ENCODE results near the gene SPOP.
"Not testable (repeated sequence)": the region's sequence is repeated elsewhere in the genome, so short reads cannot be mapped to it uniquely, and the experiment has no call there.

SPOP gene

GRCh38 chr17:49552070-49552751, 125.7 kb downstream of the SPOP start:
- peaks cover 5% of the 10 kb centered on the region for H3K4me1 Mint-ChIP-seq
- H3K27ac Mint-ChIP-seq = no peak overlapping the region
- H3K9me3 Mint-ChIP-seq = no peaks in the 10 kb centered on the region
- H3K4me3 Mint-ChIP-seq = no peak overlapping the region
- H3K27me3 Mint-ChIP-seq = no peaks in the 10 kb centered on the region
- H3K36me3 Mint-ChIP-seq = no peaks in the 10 kb centered on the region

GRCh38 chr17:49551221-49552069, 126.5 kb downstream of the SPOP start:
- Mint-ChIP-seq H3K4me3 (no peak overlapping the region), H3K36me3 (no peaks in the 10 kb centered on the region), H3K4me1 (peaks cover 2% of the 10 kb centered on the region), H3K27ac (no peak overlapping the region), H3K27me3 (peaks cover 2% of the 10 kb centered on the region), H3K9me3 (no peaks in the 10 kb centered on the region)

- H3K27ac Mint-ChIP-seq, H3K36me3 Mint-ChIP-seq, H3K4me1 Mint-ChIP-seq, H3K4me3 Mint-ChIP-seq, H3K27me3 Mint-ChIP-seq, H3K9me3 Mint-ChIP-seq: not testable (repeated sequence)
Observed at GRCh38 chr17:49550764-49551163, 127.1 kb downstream of the SPOP start.

GRCh38 chr17:49549691-49550678, 127.9 kb downstream of the SPOP start:
- H3K36me3 Mint-ChIP-seq = no peaks in the 10 kb centered on the region
- peaks cover 2% of the 10 kb centered on the region for H3K27me3 Mint-ChIP-seq
- no peak overlapping the region for H3K4me3 Mint-ChIP-seq
- no peaks in the 10 kb centered on the region for H3K4me1 Mint-ChIP-seq
- H3K27ac Mint-ChIP-seq = no peak overlapping the region
- no peaks in the 10 kb centered on the region for H3K9me3 Mint-ChIP-seq

GRCh38 chr17:49549311-49549605, 128.6 kb downstream of the SPOP start:
- Mint-ChIP-seq H3K27ac (no peak overlapping the region), H3K4me1 (no peaks in the 10 kb centered on the region), H3K27me3 (peaks cover 2% of the 10 kb centered on the region), H3K4me3 (no peak overlapping the region), H3K9me3 (no peaks in the 10 kb centered on the region), H3K36me3 (no peaks in the 10 kb centered on the region)
